Small intestine (tissue), 7 donors: ENCODE results near the gene EGLN1. TPM values are rescaled to one million over a fixed set of nuclear protein-coding genes. Genes with fewer than 3 reads are reported as not detected.
"Not testable (repeated sequence)": the region's sequence is repeated elsewhere in the genome, so short reads cannot be mapped to it uniquely, and the experiment has no call there.

ENCODE experiments used
- DNase-seq, 2 donors: peaks; one replicate each; pipeline versions ENCODE4 v3.0.0 to v3.0.0-alpha.2; 2013
- FAIRE-seq: peaks from 2 replicates; lab custom pipeline; 2012; peaks lifted over from hg19 to GRCh38; lab: Jason Lieb, UNC
- H3K27ac ChIP-seq, 3 donors: one replicate each; pipeline ENCODE4 v1.5.1; 2013; ENCODE audit warnings: low read length in 2 of 3, mild to moderate bottlenecking in 2 of 3, control low read depth in 1 of 3, inconsistent platforms in 1 of 3, low read depth in 1 of 3, moderate library complexity in 1 of 3
- H3K27me3 ChIP-seq, 3 donors: one replicate each; pipeline ENCODE4 v1.6.1; 2013; ENCODE audit warnings: low read length in 3 of 3, inconsistent platforms in 1 of 3; ENCODE audit not compliant: control insufficient read depth in 3 of 3, insufficient read depth in 3 of 3
- H3K36me3 ChIP-seq, 3 donors: one replicate each; pipeline ENCODE4 v1.6.1; 2013; ENCODE audit warnings: low read length in 3 of 3, inconsistent platforms in 1 of 3, low read depth in 1 of 3, mild to moderate bottlenecking in 1 of 3, moderate library complexity in 1 of 3; ENCODE audit not compliant: control insufficient read depth in 3 of 3, insufficient read depth in 2 of 3
- H3K4me1 ChIP-seq, 3 donors: one replicate each; pipeline ENCODE4 v1.6.1; 2013; ENCODE audit warnings: low read length in 2 of 3, inconsistent platforms in 1 of 3, low read depth in 1 of 3, mild to moderate bottlenecking in 1 of 3, moderate library complexity in 1 of 3; ENCODE audit not compliant: control insufficient read depth in 3 of 3, insufficient read depth in 2 of 3
- H3K4me3 ChIP-seq, 3 donors: one replicate each; pipeline ENCODE4 v1.5.1; 2013; ENCODE audit warnings: low read length in 3 of 3, control low read depth in 1 of 3, inconsistent platforms in 1 of 3, low read depth in 1 of 3, mild to moderate bottlenecking in 1 of 3, moderate library complexity in 1 of 3
- H3K9me3 ChIP-seq, 2 donors: one replicate each; pipeline ENCODE4 v1.6.1; 2013; ENCODE audit warnings: low read depth in 1 of 2, low read length in 1 of 2; ENCODE audit not compliant: control insufficient read depth in 2 of 2, insufficient read depth in 1 of 2
- WGBS, 3 donors: extraction: QIAGEN DNeasy Blood & Tissue Kit; methylation state at CpG; one replicate each; pipeline ENCODE4 v1.1.7; 2013; 5-methylcytosine and 5-hydroxymethylcytosine counted together
- polyA plus RNA-seq, 4 donors: library from polyadenylated mRNA; stranded (reverse) in 3 of 4; unstranded in 1 of 4; fragments of 200-250 nt in 3 of 4; fragments of 120-200 nt in 1 of 4; gene quantifications; one replicate each; pipeline versions ENCODE4 v1.2.1 to v1.2.3, GENCODE V29; 2013
- donor health status: healthy with polysubstance abuse.
- donor health status: control.
- donor health status: control.
- donor health status: Bipolar disorder and iron deficiency.
- donor health status: healthy.

Gene EGLN1
- polyA plus RNA-seq, 4 donors: 15.1 to 27.8 (median 22.2) TPM

DNA sequence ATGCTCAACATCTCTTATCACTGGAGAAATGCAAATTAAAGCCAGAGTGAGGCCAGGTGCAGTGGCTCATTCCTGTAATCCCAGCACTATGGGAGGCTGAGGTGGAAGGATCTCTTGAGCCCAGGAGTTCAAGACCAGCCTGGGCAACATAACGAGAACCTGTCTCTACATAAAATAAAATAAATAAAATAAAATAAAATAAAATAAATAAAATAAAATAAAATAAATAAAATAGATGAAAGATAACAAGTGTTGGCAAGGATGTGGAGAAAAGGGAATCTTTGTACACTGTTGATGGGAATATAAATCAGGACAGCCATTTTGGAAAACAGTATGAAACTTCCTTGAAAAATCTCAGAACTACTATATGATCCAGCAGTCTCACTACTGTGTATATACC, 37.4 kb upstream of the EGLN1 start:
- H3K4me1 ChIP-seq, FAIRE-seq, H3K27me3 ChIP-seq, H3K36me3 ChIP-seq, DNase-seq, H3K27ac ChIP-seq, H3K4me3 ChIP-seq: not testable (repeated sequence)
- peaks cover 0 to 10% of the 10 kb centered on the region in 2 donors for H3K9me3 ChIP-seq
- 85 to 97% (median 86%) methylated on average over 1 of the region's 1 CpG for WGBS, 3 donors

DNA sequence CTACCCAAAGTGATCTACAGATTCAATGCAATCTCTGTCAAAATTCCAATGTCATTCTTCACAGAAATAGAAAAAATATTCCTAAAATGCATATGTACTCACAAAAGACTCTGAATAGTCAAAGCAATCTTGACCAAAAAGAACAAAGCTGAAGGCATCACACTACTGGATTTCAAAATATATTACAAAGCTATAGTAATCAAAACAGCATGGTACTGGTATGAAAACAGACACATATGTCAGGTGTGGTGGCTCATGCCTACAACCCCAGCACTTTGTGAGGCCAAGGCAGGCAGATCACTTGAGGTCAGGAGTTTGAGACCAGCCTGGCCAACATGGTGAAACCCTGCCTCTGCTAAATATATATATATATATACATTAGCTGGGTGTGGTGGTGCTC, 35.9 kb upstream of the EGLN1 start:
- not testable (repeated sequence) for H3K27me3 ChIP-seq, DNase-seq, H3K36me3 ChIP-seq, FAIRE-seq, H3K4me3 ChIP-seq, H3K4me1 ChIP-seq, H3K27ac ChIP-seq
- H3K9me3 ChIP-seq: peaks cover 0 to 10% of the 10 kb centered on the region in 2 donors

DNA sequence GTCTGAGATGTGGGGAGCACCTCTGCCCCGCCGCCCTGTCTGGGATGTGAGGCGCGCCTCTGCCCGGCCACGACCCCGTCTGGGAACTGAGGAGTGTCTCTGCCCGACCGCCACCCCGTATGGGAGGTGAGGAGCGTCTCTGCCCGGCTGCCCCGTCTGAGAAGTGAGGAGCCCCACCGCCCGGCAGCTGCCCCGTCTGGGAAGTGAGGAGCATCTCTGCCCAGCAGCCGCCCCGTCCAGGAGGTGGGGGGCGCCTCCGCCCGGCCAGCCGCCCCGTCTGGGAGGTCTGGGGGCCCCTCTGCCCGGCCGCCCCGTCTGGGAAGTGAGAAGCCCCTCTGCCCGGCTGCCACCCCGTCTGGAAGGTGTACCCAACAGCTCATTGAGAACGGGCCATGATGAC, 32.0 kb upstream of the EGLN1 start:
- WGBS, 3 donors: 89 to 95% (median 93%) methylated on average over 27 to 29 of the region's 29 CpGs
- not testable (repeated sequence) for H3K36me3 ChIP-seq, DNase-seq, H3K27ac ChIP-seq, H3K4me3 ChIP-seq, FAIRE-seq, H3K4me1 ChIP-seq, H3K27me3 ChIP-seq
- peaks cover 0 to 10% of the 10 kb centered on the region in 2 donors for H3K9me3 ChIP-seq

DNA sequence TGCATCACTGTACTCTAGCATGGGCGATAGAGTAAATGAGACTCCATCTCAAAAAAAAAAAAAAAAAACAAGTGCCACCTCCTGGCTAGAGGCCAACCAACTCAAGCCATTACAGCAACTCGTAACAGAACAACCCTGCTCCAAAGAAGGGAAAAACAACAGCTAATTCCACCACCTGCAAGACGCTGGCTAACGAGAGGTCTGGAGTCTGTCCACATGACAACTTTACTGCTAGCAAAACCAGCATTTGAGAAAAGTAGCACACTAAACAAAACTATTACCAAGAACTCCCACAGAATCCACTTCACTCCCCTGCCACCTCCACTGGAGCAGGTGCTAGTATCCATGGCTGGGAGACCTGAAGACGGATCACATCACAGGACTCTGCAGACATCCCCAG, 24.1 kb upstream of the EGLN1 start:
- FAIRE-seq (no peak), DNase-seq (no peak)
- Histone ChIP-seq H3K27ac (no peak overlapping the region), H3K4me3 (no peak overlapping the region), H3K9me3 (peaks cover 0 to 8% of the 10 kb centered on the region in 2 donors), H3K27me3 (peaks cover 0 to 6% (median 0%) of the 10 kb centered on the region in 3 donors), H3K4me1 (no peaks in the 10 kb centered on the region), H3K36me3 (no peaks in the 10 kb centered on the region)
- 69 to 79% (median 71%) methylated on average over 5 of the region's 5 CpGs for WGBS, 3 donors

DNA sequence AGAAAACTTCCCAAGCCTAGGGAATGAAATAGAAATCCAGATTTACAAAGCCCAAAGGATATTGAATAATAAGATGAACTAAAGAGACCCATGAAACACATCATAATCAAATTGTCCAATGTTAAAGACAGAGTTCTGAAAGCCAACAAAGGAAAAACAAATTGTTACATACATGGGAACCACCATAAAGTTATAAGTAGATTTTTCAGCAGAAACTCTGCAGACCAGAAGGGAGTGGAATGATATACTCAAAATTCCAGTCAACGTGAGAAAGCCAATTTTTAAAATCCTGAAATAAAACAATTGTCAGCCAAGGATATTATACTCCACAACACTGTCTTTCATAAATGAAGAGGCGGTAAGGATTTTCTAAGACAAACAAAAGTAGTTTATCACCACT, 22.0 kb upstream of the EGLN1 start:
- FAIRE-seq (no peak), DNase-seq (no peak)
- no peaks in the 10 kb centered on the region for H3K36me3 ChIP-seq
- peaks cover 0 to 6% (median 0%) of the 10 kb centered on the region in 3 donors for H3K27me3 ChIP-seq
- H3K4me1 ChIP-seq: no peaks in the 10 kb centered on the region
- WGBS, 3 donors: 85 to 89% (median 89%) methylated on average over 2 of the region's 2 CpGs
- no peak overlapping the region for H3K4me3 ChIP-seq
- no peak overlapping the region for H3K27ac ChIP-seq
- peaks cover 0 to 8% of the 10 kb centered on the region in 2 donors for H3K9me3 ChIP-seq

DNA sequence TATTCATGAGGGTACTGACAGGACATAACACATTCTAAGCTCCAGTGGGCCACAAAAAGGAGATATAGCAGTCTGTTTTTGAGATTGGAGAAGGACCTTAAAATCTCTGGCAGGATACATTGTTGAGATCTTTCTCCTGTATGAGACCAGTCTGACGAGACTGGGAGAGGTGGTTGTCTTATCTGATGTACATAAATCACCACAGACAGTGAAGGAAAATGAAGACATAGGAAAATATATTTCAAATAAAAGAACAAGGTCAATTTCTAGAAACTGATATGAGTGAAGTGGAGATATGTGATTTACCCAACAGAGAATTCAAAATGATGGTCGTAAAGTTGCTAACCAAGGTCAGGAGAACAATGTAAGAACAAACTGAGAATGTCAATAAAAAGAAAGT, 21.3 kb upstream of the EGLN1 start:
- H3K27me3 ChIP-seq: peaks cover 0 to 6% (median 0%) of the 10 kb centered on the region in 3 donors
- peaks cover 0 to 8% of the 10 kb centered on the region in 2 donors for H3K9me3 ChIP-seq
- no peak for DNase-seq
- no peak overlapping the region for H3K27ac ChIP-seq
- FAIRE-seq: no peak
- H3K4me1 ChIP-seq: no peaks in the 10 kb centered on the region
- WGBS, 3 donors: 45 to 63% (median 56%) methylated on average over 2 of the region's 2 CpGs
- no peak overlapping the region for H3K4me3 ChIP-seq
- no peaks in the 10 kb centered on the region for H3K36me3 ChIP-seq

DNA sequence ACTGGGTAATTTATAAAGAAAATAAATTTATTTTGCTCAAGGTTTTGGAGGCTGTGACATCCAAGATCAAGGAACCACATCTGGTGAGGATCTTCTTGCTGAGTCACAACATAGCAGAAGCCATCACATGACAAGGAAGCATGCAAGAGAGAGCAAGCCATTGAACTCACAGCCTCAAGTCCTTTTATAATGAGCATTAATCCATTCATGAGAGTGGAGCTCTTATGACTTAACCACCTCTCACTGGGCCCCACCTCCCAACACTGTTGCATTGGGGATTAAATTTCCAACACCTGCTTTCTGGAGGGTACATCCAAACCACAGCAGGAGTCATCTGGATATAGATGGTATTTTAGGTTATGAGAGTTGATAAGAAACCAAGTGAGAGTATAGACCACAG, 20.6 kb upstream of the EGLN1 start:
- H3K27me3 ChIP-seq: peaks cover 0 to 6% (median 0%) of the 10 kb centered on the region in 3 donors
- no peak for FAIRE-seq
- no peaks in the 10 kb centered on the region for H3K36me3 ChIP-seq
- no peak overlapping the region for H3K27ac ChIP-seq
- no peak overlapping the region for H3K4me3 ChIP-seq
- no peaks in the 10 kb centered on the region for H3K4me1 ChIP-seq
- H3K9me3 ChIP-seq: peaks cover 0 to 8% of the 10 kb centered on the region in 2 donors
- no peak for DNase-seq

DNA sequence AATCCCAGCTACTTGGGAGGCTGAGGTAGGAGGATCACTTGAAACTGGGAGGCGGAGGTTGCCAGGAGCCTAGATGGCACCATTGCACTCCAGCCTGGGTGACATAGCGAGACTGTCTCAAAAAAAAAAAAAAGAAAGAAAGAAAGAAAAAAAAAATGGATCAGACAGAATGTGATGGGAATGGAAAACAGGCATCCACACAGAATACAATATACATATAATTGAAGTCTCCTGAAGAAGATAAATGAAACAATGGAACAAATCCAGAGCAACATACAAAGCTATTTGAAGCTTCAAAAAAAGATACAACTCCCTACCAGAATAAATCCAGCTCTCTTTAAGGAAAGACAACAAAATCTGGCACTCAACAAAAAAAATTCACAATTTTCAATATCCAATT, 10.9 kb upstream of the EGLN1 start:
- peaks cover 0 to 3% of the 10 kb centered on the region in 2 donors for H3K9me3 ChIP-seq
- no peak overlapping the region for H3K4me3 ChIP-seq
- 99 to 100% (median 100%) methylated on average over 2 of the region's 2 CpGs for WGBS, 3 donors
- H3K27ac ChIP-seq: no peak overlapping the region
- FAIRE-seq: no peak
- H3K27me3 ChIP-seq: no peaks in the 10 kb centered on the region
- no peaks in the 10 kb centered on the region for H3K36me3 ChIP-seq
- DNase-seq: no peak
- H3K4me1 ChIP-seq: peaks cover 0 to 4% (median 0%) of the 10 kb centered on the region in 3 donors
